Measurements from ENCODE around the gene CD5L.

CD5L gene

DNA sequence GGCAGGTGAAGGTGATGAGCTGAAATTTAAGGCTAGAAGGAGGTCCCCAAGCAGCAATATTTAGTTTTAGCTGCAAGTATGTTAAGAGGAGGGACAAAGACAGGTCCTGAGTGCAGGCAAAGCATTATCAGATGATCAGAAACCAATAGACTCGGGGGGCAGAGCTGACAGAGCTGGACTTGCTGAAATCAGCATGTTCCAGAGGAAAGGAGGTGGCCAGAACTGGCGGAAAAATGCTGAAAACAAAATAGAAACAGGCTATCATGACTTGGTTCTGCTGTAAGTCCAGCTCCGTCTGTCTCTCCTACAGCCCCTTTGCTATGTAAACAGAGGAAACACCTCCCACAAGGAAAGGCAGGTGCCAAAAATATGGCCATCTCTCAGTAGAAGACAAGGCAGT lies at the start of gene CD5L:
TSS of gene CD5L (minus strand) at position 101 of the 400 bp plus-strand sequence. CDS start 107 bp downstream, outside the sequence.
- DNase-seq (ENCODE audit: low read depth) = no peak

DNA sequence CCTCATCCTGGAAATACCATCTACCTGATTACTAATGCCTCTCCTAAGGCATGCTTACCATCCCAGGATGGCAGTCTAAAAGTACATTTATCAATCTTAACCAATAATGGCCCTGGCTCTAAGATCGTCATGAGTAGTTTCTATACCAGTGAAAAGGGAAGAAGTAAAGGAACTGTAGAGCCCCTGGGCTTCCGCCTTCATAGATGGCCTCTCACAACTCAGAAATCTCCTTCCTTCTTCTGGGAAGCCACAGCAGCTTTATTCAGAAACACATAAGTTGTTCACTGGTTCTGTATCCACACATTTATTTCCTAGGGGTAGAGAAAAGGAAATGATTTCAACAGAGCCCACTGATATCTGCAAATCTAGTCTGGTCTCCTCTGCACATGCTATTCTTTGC lies 41.0 kb upstream of the CD5L start:
- no peak for DNase-seq (ENCODE audit: low read depth)

DNA sequence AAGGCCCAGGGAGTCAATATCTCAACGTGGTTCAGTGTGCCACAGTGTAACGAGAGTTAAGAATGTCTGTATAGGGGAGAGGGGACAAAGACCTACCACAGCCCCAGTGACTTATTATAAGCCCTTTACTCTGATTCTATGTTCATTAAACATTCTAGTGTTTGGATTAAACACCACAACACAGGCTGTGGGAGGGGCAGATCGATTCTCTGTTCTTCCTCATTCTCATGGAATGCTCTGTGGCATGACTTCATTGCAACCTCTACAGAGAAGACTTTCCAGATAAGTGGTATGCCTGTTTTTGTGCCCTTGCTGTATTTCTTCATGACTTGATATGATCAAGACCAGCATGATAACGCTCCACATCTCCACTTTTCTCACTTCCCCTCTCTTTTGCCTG lies 39.0 kb upstream of the CD5L start:
- DNase-seq (ENCODE audit: low read depth) = no peak

DNA sequence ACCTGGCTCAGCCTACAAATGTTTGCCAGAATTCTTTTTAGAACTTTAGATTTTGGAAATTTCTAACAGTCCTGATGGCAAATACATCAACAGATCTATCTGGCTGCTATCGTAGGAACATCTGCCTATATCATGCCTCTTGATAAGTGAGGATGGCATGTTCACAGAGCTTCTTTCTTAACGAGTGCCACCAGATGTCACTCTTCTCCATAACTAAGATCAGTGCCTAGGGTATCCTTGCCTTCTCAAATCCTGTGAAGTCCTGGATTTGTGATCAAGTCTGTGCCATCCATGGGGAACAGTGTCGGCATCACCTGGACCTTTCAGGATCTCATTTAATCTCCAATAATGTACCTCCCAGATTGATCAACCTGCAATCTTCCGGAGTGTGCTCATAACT lies 36.5 kb upstream of the CD5L start:
- no peak for DNase-seq (ENCODE audit: low read depth)

DNA sequence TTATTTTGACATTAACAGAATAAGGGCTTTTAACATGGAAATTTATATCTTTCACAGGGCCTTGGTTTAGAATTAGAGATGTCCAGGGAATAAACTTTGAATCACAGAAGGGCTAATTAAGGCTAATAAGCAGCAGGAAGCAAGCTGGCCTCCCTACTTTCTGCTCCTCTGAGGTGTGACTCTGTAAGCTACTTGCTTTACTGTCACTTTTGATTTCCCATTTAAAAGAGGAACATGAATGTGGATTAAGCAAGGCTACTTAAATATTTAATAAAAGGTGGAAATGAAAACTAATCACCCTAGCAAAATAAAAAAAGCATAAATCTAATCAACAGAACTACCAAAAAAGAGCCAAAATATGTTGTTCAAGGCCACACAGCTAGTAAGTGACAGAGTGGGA lies 28.9 kb upstream of the CD5L start:
- DNase-seq (ENCODE audit: low read depth) = no peak

DNA sequence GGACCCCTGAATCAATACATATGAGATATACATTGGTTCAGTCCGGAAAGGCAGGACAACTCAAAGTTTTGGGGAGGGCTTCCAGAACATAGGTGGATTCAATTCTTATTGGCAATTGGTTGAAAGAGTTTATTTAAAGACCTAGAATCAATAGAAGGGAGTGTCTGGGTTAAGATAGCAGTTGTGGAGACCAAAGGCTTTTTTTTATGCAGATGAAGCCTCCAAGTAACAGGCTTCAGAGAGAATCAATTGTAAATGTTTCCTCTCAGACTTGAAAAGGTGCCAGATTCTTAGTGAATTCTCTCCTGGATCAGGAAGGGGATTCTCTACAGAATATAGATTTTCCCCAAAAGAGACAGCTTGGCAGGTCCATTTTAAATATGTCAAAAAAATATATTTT lies 27.0 kb upstream of the CD5L start:
- no peak for DNase-seq (ENCODE audit: low read depth)

DNA sequence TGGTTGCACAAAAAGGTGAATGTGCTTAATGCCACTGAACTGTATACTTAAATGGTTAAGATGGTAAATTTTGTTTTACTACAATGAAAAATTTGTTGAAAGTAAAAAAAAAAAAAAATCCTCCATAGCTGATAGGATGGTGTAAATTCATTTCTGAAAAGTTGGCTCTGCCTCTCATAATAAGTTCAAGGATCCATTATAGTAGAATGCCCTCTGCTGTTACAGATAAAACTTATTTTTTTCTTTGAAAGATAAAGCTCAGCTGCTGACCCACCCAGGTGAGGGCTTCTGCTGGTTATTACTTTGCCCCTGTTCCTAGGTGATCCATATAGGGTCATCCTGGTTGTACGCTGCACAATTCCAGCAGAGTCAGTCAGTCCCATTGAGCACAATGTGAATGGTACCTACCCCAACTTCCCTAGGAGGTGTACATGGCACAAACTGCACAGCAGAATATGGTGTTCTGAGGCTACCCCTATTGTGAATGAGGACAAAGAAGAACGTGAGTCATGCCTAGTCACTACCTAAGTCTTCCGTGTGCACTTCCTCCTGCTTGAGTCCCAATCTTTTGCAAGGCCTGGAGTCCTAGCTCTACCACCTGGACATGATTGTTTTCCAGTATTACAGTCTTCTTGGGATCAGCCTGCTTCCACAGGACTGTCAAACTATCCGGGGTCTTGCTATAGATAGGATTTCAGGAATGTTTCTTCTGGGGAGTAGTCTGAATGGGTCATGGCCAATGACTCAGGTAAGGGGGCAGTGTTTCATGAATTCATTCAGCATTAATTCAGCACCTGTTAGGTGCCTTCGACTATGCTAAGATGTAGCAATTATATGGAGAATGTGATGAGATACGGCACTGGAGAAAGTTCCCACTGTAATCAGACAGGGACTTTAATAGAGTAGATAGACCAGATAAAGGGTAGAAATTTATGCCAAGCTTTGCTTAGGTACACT lies 20.8 kb upstream of the CD5L start:
- DNase-seq (ENCODE audit: low read depth) = no peak

DNA sequence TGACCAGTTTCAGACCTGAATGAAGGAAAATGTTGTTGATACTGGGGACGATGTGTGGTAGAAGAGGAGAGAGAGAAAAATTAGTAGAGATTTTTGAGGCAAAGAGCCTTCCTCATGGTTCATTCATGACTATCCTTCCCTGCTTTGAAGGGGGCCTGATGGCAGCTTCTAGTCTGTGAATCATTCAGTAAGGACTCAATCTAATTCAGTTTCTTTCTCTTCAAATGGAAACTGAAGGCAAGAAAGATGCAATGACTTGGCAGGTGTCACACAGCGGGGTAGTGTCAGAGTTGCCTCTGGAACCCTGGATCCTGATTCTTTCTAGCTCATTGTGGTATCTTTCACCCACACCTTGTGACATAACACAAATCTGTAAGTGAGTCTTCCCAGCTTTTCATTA lies 14.9 kb upstream of the CD5L start:
- DNase-seq (ENCODE audit: low read depth) = no peak

DNA sequence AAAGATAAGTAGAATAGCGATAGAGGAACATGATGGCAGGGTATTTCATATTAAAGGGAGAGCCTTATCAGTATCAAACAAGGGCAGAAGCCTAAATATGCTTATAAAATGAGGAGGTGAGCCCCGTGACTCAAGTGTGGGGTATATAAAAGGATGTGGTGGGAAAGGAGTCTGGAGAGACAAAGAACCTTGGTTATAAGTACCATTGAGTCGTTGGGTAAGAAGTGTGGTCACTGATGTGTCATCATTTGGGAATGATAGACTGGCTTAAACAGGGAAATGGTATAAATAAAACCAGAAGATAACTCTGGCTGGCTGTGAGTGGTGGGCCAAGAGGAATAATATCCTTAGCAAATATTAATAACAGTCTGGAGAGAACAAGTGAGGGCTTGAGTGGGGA lies 10.9 kb upstream of the CD5L start:
- no peak for DNase-seq (ENCODE audit: low read depth)

DNA sequence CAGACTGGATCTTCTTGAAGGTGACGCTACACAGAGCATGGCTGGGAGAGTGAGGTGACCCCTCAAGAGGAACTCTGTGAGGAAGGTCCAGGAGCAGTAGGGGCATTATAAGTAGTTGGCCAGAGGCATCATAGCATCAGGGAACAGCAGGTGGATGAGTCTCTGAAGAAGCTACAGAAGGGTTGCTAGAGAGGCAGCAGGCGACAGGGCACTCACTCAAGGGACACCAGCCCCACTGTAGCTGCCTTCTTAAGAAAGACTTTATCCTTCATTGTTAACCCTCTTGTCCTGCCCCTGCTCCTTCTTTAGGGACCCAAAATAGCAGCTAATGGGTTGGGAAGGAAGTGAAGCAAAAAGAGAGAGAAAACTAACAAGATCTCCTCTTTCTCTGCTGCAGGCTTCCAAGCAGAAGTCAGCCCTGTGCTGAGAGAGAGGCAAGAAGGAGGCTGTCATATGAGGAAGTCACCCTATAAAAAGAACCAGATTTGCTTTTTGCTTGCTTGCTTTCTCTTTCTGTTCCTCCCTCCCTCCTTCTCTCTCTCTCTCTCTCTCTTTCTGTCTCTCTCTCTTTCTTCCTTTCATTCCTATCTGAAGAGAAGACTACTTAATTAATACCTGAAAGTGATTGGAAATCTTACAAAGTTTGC lies 7.7 kb upstream of the CD5L start:
- no peak for DNase-seq (ENCODE audit: low read depth)

DNA sequence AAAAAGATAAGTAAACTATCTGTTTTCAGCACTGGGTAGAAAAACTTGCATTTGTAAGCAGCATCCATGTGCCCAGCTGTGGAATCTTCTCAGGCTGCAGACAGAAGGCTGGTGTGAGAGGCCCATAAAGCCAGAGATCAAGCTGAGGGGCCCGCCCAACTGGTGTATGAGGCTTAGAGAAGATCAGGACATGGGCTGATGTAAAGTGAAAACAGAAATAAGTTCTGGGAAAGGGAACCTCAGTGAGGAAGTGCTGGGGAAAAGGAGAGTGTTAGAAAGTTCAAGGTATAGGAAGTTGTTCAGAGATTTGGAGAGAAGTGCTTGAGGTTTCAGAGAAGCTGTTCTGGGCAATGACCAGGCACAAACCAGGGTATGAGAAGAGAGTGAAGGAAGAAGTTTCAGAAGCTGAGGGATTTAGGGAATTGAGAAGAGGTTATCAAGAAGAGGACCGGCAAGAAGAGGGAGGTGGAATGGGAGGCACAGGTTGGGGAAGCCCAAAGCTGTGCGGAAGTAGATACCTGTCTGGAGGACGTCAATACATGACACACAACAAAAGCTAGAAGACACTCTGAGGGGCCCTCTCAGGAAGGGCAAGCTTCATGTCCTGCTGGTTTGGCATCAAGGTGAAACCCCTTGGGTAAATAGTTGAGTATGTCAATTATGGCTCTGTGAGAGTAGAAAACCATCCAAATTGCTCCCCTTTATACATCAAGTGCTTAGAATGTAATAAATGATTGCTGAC lies 2.7 kb upstream of the CD5L start:
- no peak for DNase-seq (ENCODE audit: low read depth)

DNA sequence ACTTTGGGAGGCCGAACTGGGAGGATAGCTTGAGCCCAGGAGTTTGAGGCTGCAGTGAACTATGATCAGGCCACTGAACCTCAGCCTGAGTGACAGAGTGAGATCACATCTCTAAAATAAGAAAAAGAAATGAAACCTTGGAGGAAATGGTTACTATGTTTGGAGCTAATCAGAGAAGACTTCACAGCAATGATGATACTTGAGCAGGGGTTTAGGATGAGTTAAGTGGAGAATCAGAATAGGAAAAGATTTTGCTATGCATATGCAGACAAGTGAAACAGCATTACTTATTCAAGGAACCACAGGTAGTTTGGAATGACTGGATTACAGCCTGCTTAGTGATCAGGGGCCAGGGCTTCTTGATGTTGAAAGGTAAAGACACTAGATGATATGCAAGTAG lies 1.3 kb upstream of the CD5L start:
- no peak for DNase-seq (ENCODE audit: low read depth)

DNA sequence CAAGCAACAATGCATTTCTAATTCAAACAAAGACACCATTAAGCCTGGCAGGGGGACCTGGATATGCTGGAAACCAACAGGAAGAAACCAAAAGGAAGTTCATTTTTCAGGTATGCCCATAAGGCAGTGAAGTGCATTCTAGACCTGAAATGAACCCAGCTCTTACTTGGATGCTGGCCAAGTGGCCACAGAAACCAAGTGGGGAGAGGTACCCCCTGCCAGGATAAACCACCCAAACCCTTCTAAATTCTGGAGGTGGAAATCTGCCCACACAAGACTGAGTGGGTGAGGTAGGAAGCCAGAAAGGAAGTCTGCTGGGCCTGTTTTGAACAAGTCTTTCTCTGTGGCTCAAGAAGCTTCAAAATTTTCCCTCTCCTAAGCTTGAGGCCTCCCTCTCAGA lies 2.6 kb downstream of the CD5L start:
- DNase-seq (ENCODE audit: low read depth) = no peak

DNA sequence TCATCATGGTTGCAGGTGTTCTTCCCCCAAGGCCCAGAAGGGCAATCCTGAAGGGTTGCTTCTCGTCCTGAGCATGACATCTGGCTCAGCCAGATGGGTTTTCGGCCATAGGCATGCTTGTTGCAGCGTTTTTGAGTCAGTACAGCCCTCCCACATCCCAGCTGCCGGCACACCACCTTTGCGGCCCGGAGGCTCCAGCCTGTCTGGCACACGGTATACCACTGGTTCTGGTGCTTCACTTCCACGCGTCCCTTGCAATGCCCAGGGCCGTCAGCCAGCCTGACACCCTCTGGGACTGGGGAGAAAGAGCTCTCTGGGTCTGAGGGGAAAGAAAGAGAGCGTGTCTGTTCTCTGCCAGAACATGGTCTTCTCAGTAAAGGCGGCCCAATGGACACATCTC lies 7.2 kb downstream of the CD5L start:
- no peak for DNase-seq (ENCODE audit: low read depth)

DNA sequence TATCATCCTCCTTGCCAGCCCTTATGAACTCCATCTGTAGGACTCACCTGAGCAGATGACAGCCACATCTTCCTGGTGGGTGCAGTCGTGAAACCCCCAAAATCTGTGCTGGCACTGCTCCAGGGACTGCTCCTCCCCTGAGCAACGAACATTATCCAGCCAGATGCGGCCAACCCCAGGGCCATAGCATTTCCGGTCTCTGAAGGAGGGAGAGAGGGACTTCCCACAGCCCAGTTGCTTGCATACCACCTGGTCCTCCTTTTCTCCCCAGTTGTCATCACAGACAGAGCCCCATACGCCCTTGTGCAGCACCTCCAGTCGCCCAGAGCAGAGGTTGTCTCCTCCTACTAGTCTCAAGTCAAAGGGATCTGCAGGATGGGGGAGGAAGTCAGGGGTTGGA lies 8.5 kb downstream of the CD5L start:
- no peak for DNase-seq (ENCODE audit: low read depth)

DNA sequence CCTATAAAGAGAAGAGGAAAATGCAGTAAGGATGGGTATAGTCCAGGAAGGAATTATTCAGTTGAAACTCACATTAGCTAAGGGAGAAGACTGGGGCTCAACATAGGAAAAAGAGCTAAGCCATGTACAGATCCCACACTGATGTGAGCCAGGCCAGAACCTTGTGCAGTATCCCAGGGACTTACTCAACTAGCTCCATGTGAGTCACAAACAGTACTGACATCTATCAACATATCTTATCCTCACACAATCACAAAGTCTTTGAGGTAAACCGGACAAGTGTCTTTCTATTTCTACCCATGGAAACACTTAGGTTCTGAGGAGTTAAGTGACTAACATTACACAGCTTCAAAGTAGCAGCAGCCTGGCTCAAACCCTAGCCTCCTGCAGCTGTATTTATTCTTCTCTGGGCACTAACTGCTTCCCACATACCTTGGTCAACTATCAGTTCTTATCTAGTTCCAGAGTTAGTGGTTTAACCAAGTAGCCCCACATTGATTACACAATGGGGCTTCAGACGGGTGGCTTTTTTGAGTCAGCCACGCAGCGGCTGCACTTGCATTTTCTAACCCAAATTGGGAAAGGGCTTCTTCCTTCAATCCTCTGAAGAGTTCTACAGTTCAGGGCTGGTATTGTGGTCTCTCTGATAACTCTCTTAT lies 9.5 kb downstream of the CD5L start:
- no peak for DNase-seq (ENCODE audit: low read depth)

DNA sequence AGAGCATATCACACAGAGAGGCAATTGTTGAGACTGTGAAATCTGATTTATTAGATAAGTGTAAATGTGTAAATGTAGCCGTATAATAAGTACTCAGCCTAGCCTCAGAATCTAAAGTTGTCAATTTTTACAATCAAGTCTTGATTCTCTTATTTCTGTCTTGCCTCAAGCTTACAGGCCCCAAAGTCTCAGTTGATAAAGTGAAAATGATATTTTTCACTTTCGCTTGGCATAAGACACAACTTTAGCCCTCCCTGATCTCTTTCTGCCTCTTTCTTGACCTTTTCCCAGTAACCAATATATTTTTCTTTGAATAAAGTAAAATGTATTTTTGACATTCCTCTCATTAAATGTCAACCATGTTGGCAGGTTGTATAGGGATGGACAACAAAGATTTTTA lies 10.7 kb downstream of the CD5L start:
- DNase-seq (ENCODE audit: low read depth) = no peak

DNA sequence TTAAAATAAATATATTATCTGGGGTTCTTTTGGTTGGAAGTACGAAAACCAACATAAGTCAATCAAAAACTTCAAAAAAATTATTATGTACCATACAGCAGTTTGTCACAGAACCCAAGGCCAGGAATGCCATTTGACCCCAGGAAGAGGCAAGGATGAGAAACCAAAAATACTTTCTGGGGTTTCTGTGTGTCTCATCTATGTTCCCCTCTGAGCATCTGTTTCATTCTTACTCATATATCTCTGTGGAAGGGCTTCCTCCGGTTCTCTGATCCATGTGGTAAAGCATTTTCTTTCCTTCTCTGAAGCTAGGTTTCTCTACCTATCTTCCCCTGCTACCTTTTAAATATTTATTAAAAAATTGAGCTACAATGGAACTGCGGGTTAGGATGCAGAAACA lies 11.9 kb downstream of the CD5L start:
- no peak for DNase-seq (ENCODE audit: low read depth)

DNA sequence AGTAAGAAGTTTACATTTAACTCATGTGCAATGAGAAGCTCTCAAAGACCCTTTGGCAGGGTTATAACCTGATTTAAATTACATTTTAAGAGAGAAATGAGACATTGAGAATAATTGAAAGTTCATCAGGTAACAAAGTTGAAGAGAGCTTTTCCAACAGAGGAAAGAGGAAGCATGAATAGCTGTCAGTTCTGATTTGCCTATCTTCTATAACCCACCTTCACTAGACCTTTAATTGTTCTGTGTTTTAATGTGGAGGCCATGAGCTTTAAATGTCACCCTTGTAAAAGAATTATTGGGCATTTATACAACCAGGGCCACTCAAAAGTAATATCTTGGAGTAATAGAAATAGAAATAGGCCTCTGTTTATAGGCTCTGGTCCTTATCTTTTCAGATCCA lies 12.4 kb downstream of the CD5L start:
- no peak for DNase-seq (ENCODE audit: low read depth)

DNA sequence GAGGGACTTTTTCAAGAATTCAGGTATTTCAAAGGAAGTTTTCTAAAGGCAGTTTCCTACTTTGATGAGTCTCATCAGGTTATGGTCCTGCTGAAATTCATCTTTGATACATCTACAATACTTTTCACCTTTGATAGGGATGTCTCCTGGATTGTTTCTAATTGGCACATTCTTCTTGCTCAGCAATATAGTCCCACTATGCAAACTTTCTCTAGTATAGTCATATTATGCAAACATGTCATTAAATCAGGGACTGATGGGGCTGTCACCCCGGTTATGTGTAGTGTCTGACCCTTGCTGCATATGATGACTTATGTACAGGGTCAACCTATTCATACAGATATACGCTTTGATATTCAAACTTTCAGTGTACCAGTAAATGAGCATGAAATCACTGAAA lies 21.3 kb downstream of the CD5L start:
- no peak for DNase-seq (ENCODE audit: low read depth)

DNA sequence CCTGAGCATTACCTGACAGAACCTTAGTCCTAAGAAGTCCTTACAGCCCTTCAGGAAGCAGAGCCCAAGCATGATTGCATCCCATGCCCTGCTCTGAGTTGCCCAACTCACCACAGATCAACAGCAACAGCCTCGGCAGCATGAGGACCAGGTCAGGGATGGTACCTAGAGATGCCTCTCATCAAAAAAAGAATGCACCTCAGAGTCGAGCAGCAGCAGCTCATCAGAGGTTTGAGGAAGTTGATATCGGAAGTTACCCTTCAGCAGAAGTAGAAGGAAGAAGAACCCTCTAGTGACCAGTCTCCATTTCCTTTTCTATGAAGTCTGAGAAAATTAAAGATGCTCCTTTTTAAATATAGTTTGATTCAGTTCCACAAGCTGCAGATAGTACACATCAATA lies 21.7 kb downstream of the CD5L start, which contains the start of gene FCRL1:
TSS of gene FCRL1 (minus strand) at position 225 of the 400 bp plus-strand sequence. CDS start at position 142, 83 bp downstream.
- DNase-seq (ENCODE audit: low read depth) = no peak

DNA sequence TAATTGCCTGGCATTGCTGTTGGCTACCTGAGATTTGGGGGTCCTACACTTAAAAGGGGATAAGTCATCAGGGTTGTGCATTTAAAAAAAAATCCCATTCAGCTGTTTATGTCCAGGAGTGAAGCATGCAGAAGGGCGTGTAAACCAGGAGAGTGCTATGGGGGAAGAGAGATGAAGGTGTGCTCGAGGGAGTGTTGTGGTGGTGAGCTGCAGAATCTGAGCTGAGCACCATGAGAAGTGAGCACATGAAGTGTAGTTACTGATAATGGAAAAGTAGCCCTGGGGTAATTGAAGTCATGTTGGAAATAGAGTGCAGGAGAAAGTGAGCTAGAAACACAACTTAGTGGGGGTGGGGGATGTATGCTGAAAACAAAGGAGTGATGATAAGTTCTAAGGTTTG lies 22.4 kb downstream of the CD5L start:
- DNase-seq (ENCODE audit: low read depth) = no peak

Data from activated T-cell treated with anti-CD3 and anti-CD28 coated beads for 48 hours (primary cell).